Suprapubic skin (tissue), 4 donors: ENCODE results near the gene GARS1. TPM values are rescaled to one million over a fixed set of nuclear protein-coding genes. Genes with fewer than 3 reads are reported as not detected.

Experiments used
- DNase-seq, 2 donors: peaks; one replicate each; pipeline ENCODE4 v3.0.0-alpha.2; 2019; ENCODE audit warnings: low spot score in 2 of 2
- H3K27ac ChIP-seq: fragments of 200-600 bp; sonication (generic); one replicate; pipeline ENCODE4 v1.5.1; 2019
- H3K27me3 ChIP-seq: fragments of 200-600 bp; sonication (generic); one replicate; pipeline ENCODE4 v1.5.1; 2019
- H3K36me3 ChIP-seq: fragments of 200-600 bp; sonication (generic); one replicate; pipeline ENCODE4 v1.5.1; 2019
- H3K4me1 ChIP-seq: fragments of 200-600 bp; sonication (generic); one replicate; pipeline ENCODE4 v1.5.1; 2019
- H3K4me3 ChIP-seq: fragments of 200-600 bp; sonication (generic); one replicate; pipeline ENCODE4 v1.5.1; 2019; ENCODE audit warnings: mild to moderate bottlenecking
- H3K9me3 ChIP-seq: fragments of 200-600 bp; sonication (generic); one replicate; pipeline ENCODE4 v1.5.1; 2019
- EP300 ChIP-seq: sonication (generic); formaldehyde crosslinking; IDR thresholded peaks from one replicate; pipeline ENCODE4 v1.6.1; 2017; ENCODE audit warnings: antibody characterized with exemption
- POLR2A ChIP-seq, 2 donors: fragments of 450-650 bp; IDR thresholded peaks; one replicate each; pipeline ENCODE4 v1.6.1; 2017; ENCODE audit warnings: antibody characterized with exemption in 2 of 2, mild to moderate bottlenecking in 2 of 2, moderate library complexity in 2 of 2
- POLR2AphosphoS5 ChIP-seq, 3 donors: sonication (generic); formaldehyde crosslinking; IDR thresholded peaks; one replicate each; pipeline ENCODE4 v1.6.1; 2017; ENCODE audit warnings: antibody characterized with exemption in 3 of 3
- WGBS: methylation state at CpG from one replicate; pipeline ENCODE4 v1.1.5; 2018; 5-methylcytosine and 5-hydroxymethylcytosine counted together
- total RNA-seq, 4 donors: library from RNA; depleted of rRNA; stranded (reverse); fragments of >200 nt; gene quantifications; one replicate each; pipeline ENCODE4 v1.1.0, GENCODE V29; 2016
- TF ChIP-seq, protein P1 (sequence below), 2 donors: fragments of 200-600 bp in 1 of 2; fragments of 450-650 bp in 1 of 2; sonication (generic) in 1 of 2; IDR thresholded peaks; one replicate each; pipeline ENCODE4 v1.5.1; 2016 to 2019; ENCODE audit warnings: antibody characterized with exemption in 2 of 2, mild to moderate bottlenecking in 1 of 2, moderate library complexity in 1 of 2

GARS1 gene
- total RNA-seq, 4 donors from 2014 or later, result 72.5 to 116 (median 97.6) TPM

DNA sequence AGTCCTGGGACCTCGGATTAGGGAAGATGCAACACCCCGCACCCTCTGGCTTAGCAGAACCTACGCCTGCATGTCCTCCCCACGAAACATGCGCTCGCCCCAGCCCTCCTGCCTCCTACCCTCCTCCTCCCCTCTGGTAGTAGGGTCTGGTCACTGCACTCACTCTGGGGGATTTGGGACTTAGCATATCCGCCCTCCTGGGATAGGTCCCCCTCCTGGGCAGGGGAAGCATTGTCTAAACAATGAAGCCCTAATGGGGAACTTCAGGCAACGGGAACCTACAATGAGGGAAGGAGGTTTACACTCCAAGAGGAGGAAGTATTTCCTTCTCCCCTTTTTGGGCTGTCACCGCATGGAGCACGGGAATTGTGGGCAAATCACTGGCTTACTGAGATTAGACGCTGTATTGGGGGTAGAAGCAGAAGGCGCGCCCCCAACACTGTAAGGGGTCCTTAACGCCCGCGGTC is 86.7 kb downstream of the GARS1 start:
- peak overlapping the region; percentile 48 for H3K4me3 ChIP-seq

DNA sequence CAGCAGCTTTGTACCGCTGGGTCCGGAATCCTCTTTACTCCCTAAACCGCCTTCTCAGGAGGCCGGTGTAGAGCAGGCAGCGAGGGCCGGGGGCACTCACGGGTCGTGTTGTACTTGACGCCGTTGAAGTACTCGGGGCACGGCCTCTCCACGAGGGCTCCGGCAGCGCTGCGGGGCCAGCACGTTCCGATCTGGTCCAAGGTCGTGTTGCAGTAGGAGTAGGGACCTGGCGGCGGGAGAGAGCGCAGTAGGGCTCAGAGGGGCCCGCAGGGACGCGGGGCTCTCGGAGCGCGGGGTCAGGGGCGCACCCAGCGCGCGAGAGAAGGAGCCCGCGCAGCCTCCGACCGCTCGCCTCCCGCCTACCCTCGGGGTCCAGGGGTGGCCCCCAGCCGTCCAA is 87.1 kb downstream of the GARS1 start:
- no peaks in the 10 kb centered on the region for H3K36me3 ChIP-seq
- WGBS, result 2% methylated on average over 11 of the region's 40 CpGs
- H3K4me3 ChIP-seq, result peak overlapping the region; percentile 48
- peaks cover 82% of the 10 kb centered on the region for H3K27me3 ChIP-seq
- TF ChIP-seq, protein P1, sequence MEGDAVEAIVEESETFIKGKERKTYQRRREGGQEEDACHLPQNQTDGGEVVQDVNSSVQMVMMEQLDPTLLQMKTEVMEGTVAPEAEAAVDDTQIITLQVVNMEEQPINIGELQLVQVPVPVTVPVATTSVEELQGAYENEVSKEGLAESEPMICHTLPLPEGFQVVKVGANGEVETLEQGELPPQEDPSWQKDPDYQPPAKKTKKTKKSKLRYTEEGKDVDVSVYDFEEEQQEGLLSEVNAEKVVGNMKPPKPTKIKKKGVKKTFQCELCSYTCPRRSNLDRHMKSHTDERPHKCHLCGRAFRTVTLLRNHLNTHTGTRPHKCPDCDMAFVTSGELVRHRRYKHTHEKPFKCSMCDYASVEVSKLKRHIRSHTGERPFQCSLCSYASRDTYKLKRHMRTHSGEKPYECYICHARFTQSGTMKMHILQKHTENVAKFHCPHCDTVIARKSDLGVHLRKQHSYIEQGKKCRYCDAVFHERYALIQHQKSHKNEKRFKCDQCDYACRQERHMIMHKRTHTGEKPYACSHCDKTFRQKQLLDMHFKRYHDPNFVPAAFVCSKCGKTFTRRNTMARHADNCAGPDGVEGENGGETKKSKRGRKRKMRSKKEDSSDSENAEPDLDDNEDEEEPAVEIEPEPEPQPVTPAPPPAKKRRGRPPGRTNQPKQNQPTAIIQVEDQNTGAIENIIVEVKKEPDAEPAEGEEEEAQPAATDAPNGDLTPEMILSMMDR (IDR thresholded peaks at IDR 0.05), result no peak
- TF ChIP-seq EP300 (no peak), POLR2A (IDR thresholded peaks at IDR 0.05) (no peak), POLR2AphosphoS5 (IDR thresholded peaks at IDR 0.05) (no peak)
- H3K4me1 ChIP-seq, result peaks cover 15% of the 10 kb centered on the region
- no peaks in the 10 kb centered on the region for H3K9me3 ChIP-seq
- H3K27ac ChIP-seq, result no peak overlapping the region
- DNase-seq, result no peak

More for the DNA sequence above, 86.7 kb downstream of the GARS1 start:
- no peaks in the 10 kb centered on the region for H3K36me3 ChIP-seq
- WGBS, result 17% methylated on average over 16 of the region's 16 CpGs
- no peak overlapping the region for H3K27ac ChIP-seq
- DNase-seq, result no peak
- H3K9me3 ChIP-seq, result no peaks in the 10 kb centered on the region
- peaks cover 15% of the 10 kb centered on the region for H3K4me1 ChIP-seq
- TF ChIP-seq, protein P1 (IDR thresholded peaks at IDR 0.05), result no peak
- TF ChIP-seq POLR2A (IDR thresholded peaks at IDR 0.05) (no peak), EP300 (no peak), POLR2AphosphoS5 (IDR thresholded peaks at IDR 0.05) (no peak)
- peaks cover 87% of the 10 kb centered on the region for H3K27me3 ChIP-seq

GRCh38 chr7:30682212-30683083 is 87.8 kb downstream of the GARS1 start, which contains the start of gene CRHR2:
TSS of gene CRHR2 (minus strand) at chr7:30682456. CDS start at chr7:30682280, 176 bp downstream.
- H3K36me3 ChIP-seq, result no peaks in the 10 kb centered on the region
- H3K4me1 ChIP-seq, result peaks cover 15% of the 10 kb centered on the region
- H3K4me3 ChIP-seq, result peak within 1 kb of the TSS; percentile 48
- no peaks in the 10 kb centered on the region for H3K9me3 ChIP-seq
- TF ChIP-seq EP300, result no peak
- TF ChIP-seq, protein P1 (IDR thresholded peaks at IDR 0.05), result peak in 1 of 2 donors; percentile 17
- no peak within 1 kb of the TSS for H3K27ac ChIP-seq
- 15% methylated on average over 10 of the region's 67 CpGs for WGBS
- no peak for DNase-seq
- peaks cover 78% of the 10 kb centered on the region for H3K27me3 ChIP-seq

- no peak for TF ChIP-seq POLR2AphosphoS5 (IDR thresholded peaks at IDR 0.05)
- no peak for TF ChIP-seq EP300
- no peak for TF ChIP-seq POLR2A (IDR thresholded peaks at IDR 0.05)
- TF ChIP-seq, protein P1 (IDR thresholded peaks at IDR 0.05), result no peak
- DNase-seq, result no peak
- no peak overlapping the region for H3K4me3 ChIP-seq
- H3K4me1 ChIP-seq, result peaks cover 15% of the 10 kb centered on the region
- H3K27ac ChIP-seq, result no peak overlapping the region
- H3K9me3 ChIP-seq, result no peaks in the 10 kb centered on the region
- WGBS, result 84% methylated on average over 2 of the region's 5 CpGs
- no peaks in the 10 kb centered on the region for H3K36me3 ChIP-seq
- peaks cover 69% of the 10 kb centered on the region for H3K27me3 ChIP-seq
These were observed 88.6 kb downstream of the GARS1 start for GRCh38 chr7:30683306-30683705.

Other genes starting within 250 kb of the GARS1 start
- gene NOD1, start 116.1 kb upstream of the GARS1 start, total RNA-seq, result 10 to 100 TPM in 2 of 4 donors, 1 to 10 TPM in 2; 9.2 to 22.8 (median 13.4) TPM
- 10 to 100 TPM; 13.7 to 76.1 (median 54.1) TPM for gene GGCT, start 90.0 kb upstream of the GARS1 start, total RNA-seq
- under 1 TPM in 1 of 4 donors, not detected in 3; 0.55 TPM for gene CRHR2, start 87.6 kb downstream of the GARS1 start, total RNA-seq
- 1 to 10 TPM; 1.3 to 9.7 (median 4.2) TPM for gene INMT, start 157.3 kb downstream of the GARS1 start, total RNA-seq
- 10 to 100 TPM in 1 of 4 donors, 1 to 10 TPM in 3; 4.6 to 10.5 (median 6.1) TPM for gene MINDY4, start 176.5 kb downstream of the GARS1 start, total RNA-seq